ENCODE results near the gene FAM117B.

The FAM117B gene

DNA sequence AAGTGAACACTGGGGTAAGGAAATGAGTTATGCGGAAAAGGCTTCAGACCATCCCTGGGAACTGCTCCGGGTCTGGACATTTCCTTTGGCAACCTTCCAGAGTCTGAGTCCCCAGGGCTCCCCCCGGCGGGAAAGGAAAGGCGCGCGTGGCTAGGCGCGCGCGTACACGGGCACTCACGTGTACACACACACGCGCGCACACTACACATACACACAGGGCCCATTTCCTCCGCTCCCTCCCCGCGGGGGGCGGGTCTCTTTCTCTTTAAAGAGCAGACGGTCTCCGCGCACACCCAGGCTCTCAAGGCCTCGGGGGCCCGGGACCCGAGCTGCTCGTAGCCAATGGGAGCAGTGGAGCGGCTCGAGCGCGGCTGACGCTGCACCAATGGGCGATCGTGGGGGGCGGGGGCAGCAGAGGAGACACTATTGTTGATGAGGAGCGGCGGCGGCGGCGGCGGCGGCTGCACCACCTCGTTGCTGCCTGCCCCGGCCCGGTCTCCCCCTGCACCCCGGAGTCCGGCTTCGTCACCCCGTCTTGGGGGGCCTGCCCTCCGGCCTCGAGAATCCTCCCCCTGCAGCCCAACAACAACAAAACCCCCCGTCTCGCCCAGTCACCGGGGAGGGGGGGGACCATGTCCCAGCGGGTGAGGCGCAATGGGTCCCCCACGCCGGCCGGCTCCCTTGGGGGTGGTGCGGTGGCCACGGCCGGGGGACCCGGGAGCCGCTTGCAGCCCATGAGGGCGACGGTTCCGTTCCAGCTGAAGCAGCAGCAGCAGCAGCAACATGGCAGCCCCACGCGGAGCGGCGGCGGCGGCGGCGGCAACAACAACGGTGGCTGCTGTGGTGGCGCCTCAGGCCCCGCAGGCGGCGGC lies at the start of gene FAM117B:
TSS of gene FAM117B (plus strand) at position 414 of the 872 bp plus-strand sequence. CDS start at position 633, 219 bp downstream.
- TF ChIP-seq ZFX (IDR thresholded peaks at IDR 0.05): 0 out of 2 replicates have a peak, but pooled peaks have one; percentile 7
- TF ChIP-seq, protein P1, sequence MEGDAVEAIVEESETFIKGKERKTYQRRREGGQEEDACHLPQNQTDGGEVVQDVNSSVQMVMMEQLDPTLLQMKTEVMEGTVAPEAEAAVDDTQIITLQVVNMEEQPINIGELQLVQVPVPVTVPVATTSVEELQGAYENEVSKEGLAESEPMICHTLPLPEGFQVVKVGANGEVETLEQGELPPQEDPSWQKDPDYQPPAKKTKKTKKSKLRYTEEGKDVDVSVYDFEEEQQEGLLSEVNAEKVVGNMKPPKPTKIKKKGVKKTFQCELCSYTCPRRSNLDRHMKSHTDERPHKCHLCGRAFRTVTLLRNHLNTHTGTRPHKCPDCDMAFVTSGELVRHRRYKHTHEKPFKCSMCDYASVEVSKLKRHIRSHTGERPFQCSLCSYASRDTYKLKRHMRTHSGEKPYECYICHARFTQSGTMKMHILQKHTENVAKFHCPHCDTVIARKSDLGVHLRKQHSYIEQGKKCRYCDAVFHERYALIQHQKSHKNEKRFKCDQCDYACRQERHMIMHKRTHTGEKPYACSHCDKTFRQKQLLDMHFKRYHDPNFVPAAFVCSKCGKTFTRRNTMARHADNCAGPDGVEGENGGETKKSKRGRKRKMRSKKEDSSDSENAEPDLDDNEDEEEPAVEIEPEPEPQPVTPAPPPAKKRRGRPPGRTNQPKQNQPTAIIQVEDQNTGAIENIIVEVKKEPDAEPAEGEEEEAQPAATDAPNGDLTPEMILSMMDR (conservative IDR thresholded peaks at IDR 0.05): no peak; the same call in 1 of the 2 replicates
- peak within 1 kb of the TSS; percentile 84 for H3K27ac ChIP-seq

DNA sequence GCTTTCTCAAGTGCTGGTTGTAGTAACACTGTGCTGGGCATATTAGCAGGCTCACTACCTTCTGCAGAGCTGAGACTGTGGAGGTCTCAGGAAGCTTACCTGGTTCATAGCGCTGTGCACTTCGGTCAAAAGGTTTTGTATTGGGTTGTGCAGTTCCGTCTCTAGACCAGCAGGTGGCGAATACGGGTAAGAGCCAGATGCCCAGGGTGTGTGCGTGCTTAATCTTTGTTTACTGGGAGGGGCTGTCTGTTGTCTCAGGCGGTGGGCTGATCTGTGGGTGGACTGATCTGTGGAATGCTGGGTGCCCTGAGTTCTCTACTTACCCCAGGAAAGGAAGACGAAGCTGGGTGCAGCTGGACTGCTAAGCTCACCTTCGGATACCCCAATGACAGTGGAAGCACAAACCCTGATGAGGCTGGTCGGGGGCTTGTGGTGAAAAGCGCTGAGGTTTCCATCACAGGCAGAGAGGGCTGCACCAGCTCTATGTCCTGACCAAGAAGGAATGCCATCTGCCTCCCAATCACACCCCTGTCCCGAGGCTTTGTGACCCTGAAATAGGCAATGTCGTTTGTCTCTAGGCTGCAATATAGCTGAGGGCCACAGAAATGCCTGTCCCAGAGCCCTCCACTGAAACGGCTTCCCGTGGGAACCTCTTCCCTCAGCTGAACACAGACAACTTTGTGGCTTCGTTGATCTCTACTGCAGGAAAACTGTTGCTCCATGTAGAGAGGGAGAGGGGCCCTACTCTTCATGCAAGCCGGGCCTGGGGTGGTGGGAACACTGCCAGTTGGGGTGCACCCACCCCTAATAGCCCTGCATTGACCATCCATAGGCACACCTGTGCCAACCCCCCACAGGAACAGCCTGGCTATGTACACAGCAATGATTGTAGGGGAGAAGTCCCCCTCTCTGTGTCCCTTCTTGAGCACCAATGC lies 45.9 kb upstream of the FAM117B start:
- H3K27ac ChIP-seq: no peak overlapping the region; the same call in 1 of the 2 replicates
- TF ChIP-seq, protein P1 (conservative IDR thresholded peaks at IDR 0.05): peak; percentile 98
- TF ChIP-seq ZFX (IDR thresholded peaks at IDR 0.05): no peak

DNA sequence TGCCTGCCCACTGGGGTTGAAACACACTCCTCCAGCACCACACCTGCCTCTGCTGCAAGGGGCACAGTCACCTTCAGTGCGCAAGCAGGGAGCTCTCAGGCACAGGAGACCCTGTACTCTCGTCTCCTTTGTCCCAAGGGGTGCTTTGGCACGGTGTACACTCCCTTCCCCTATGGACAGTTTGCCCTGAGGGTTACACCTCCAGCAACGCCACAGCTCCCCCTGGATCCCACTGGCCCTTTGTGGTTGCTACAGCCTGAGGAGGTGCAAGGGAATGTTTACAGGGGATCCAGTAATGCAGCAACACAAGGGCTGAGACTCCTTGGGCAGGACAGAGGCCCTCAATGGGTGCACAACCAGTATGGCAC lies 45.2 kb upstream of the FAM117B start:
- TF ChIP-seq, protein P1 (conservative IDR thresholded peaks at IDR 0.05): no peak
- no peak for TF ChIP-seq ZFX (IDR thresholded peaks at IDR 0.05)
- no peak overlapping the region; the same call in 1 of the 2 replicates for H3K27ac ChIP-seq

DNA sequence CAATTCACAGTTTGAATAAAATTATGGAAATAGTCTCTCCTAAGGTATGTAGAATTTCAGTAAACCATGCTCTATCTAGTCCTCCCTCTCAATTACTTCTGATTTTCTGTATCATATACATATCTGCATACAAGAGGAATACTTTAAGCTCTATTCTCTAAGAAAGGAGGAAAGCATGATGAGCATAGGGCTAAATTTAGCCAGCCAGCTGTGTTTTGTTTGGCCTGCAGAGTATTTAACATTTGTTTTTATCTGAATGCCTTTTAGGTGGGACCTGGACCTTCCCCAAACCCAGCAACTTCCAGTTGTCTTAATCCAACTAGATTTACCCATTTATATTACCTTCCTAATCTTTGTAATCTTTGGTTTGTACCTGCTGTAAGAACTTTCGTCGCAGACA lies 42.2 kb upstream of the FAM117B start:
- no peak overlapping the region for H3K27ac ChIP-seq
- TF ChIP-seq, protein P1 (conservative IDR thresholded peaks at IDR 0.05): no peak
- no peak for TF ChIP-seq ZFX (IDR thresholded peaks at IDR 0.05)

DNA sequence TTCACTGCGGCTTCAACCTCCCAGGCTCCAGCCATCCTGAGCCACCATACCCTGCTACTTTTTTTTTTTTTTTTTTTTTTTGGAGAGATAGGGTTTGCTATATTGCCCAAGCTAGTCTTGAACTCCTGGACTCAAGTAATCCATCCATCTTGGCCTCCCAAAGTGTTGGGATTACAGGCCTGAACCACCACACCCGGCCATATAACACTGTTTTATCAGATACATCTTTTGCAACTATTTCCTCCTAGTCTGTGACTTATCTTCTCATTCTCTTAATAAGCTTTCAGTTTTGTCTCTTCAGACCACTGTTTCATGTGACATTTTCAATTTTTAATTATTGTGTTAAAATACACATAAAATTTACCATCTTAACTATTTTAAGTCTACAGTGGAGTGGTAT lies 35.7 kb upstream of the FAM117B start:
- TF ChIP-seq, protein P1 (conservative IDR thresholded peaks at IDR 0.05): no peak
- TF ChIP-seq ZFX (IDR thresholded peaks at IDR 0.05): no peak
- no peak overlapping the region for H3K27ac ChIP-seq

DNA sequence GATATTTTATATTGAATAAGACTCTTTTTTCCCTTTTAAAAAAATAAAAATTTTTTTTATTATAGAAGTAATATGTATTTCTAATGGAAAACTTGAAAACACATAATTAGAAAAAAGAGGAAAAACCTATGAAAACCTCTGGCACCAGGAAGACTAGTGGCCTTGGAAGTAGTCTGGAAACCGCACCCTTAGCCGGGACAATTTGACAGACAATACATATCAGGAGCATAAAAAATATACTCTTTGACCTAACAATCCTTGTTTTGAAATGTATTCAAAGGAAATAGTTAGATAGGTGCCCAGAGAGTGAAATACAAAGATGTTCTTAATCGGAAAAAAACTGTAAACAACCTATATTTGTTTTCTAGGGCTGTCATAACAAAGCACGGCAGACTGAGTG lies 34.9 kb upstream of the FAM117B start:
- TF ChIP-seq, protein P1 (conservative IDR thresholded peaks at IDR 0.05): no peak
- TF ChIP-seq ZFX (IDR thresholded peaks at IDR 0.05): no peak
- no peak overlapping the region for H3K27ac ChIP-seq

All from C4-2B (cell line).